Measurements from ENCODE around the gene TSPAN14. TPM values are rescaled to one million over a fixed set of nuclear protein-coding genes. Genes with fewer than 3 reads are reported as not detected.
A peak's percentile ranks its signal among the peaks of the same experiment; 100 is the strongest.

The TSPAN14 gene
- polyA plus RNA-seq, 1 donor (not counting 4 experiments of a cell fraction or from before 2014, with no cell fraction given), result 71.1 TPM

- Histone ChIP-seq H3K9me3 (ENCODE audit: control insufficient read depth, low read depth, low read length) (no peaks in the 10 kb centered on the region), H3K27me3 (ENCODE audit: control insufficient read depth, extremely low read depth, insufficient read depth, low read length) (no peaks in the 10 kb centered on the region), H4K20me1 (ENCODE audit: control insufficient read depth, extremely low read depth, insufficient read depth, low read length) (no peaks in the 10 kb centered on the region), H3K36me3 (ENCODE audit: control insufficient read depth in 2 of 2, extremely low read depth in 1 of 2, insufficient read depth in 2 of 2, low read length in 2 of 2) (peaks cover 37 to 66% of the 10 kb centered on the region in 2 experiments), H3K9ac (ENCODE audit: control insufficient read depth, extremely low read depth, insufficient read depth, low read length) (peak overlapping the region; percentile 12), H3K79me2 (ENCODE audit: control insufficient read depth, insufficient read depth, low read length) (peaks cover 47% of the 10 kb centered on the region), H3K9me1 (ENCODE audit: control insufficient read depth, extremely low read depth, insufficient read depth, low read length) (no peaks in the 10 kb centered on the region), H3K4me3 (ENCODE audit: control insufficient read depth in 2 of 3, extremely low read depth in 1 of 3, insufficient read depth in 2 of 3, low read depth in 1 of 3, low read length in 3 of 3) (no peak overlapping the region), H3K4me2 (ENCODE audit: control insufficient read depth, extremely low read depth, insufficient read depth, low read depth, low read length) (peak overlapping the region; percentile 42), H2AFZ (ENCODE audit: control insufficient read depth, low read length) (no peak overlapping the region), H3K4me1 (ENCODE audit: control insufficient read depth, extremely low read depth, insufficient read depth, low read length) (peaks cover 60% of the 10 kb centered on the region), H3K27ac (ENCODE audit: control insufficient read depth, insufficient read depth, low read length) (peak overlapping the region; percentile 63)
- dilution Hi-C loops (cut with MboI; ENCODE audit: extremely low pct_ligation_motif_present, low sequenced_read_pairs), result no loop called here
- peak; percentile 92 for FAIRE-seq
- no peak for DNase-seq (ENCODE audit: low read depth, low spot score)
- TF ChIP-seq EZH2 (IDR thresholded peaks at IDR 0.05; ENCODE audit: low read length) (no peak), CTCF (optimal IDR thresholded peaks at IDR 0.05 in 1 of 3, IDR thresholded peaks at IDR 0.05 in 1 of 3, conservative IDR thresholded peaks at IDR 0.05 in 1 of 3; ENCODE audit: extremely low read depth in 1 of 3, insufficient read depth in 2 of 3, low read length in 3 of 3) (peak in 1 of 3 experiments; percentile 4)
These were observed 55.5 kb downstream of the TSPAN14 start for GRCh38 chr10:80509403-80510161.

GRCh38 chr10:80512031-80512526 is 58.0 kb downstream of the TSPAN14 start:
- no peak for TF ChIP-seq EZH2 (IDR thresholded peaks at IDR 0.05; ENCODE audit: low read length)
- TF ChIP-seq CTCF (optimal IDR thresholded peaks at IDR 0.05 in 1 of 3, IDR thresholded peaks at IDR 0.05 in 1 of 3, conservative IDR thresholded peaks at IDR 0.05 in 1 of 3; ENCODE audit: extremely low read depth in 1 of 3, insufficient read depth in 2 of 3, low read length in 3 of 3), result no peak
- Histone ChIP-seq H3K4me2 (ENCODE audit: control insufficient read depth, extremely low read depth, insufficient read depth, low read depth, low read length) (no peak overlapping the region), H2AFZ (ENCODE audit: control insufficient read depth, low read length) (no peak overlapping the region), H3K9me1 (ENCODE audit: control insufficient read depth, extremely low read depth, insufficient read depth, low read length) (no peaks in the 10 kb centered on the region), H3K79me2 (ENCODE audit: control insufficient read depth, insufficient read depth, low read length) (peaks cover 46% of the 10 kb centered on the region), H3K9me3 (ENCODE audit: control insufficient read depth, low read depth, low read length) (no peaks in the 10 kb centered on the region), H3K9ac (ENCODE audit: control insufficient read depth, extremely low read depth, insufficient read depth, low read length) (no peak overlapping the region), H3K4me3 (ENCODE audit: control insufficient read depth in 2 of 3, extremely low read depth in 1 of 3, insufficient read depth in 2 of 3, low read depth in 1 of 3, low read length in 3 of 3) (no peak overlapping the region), H3K4me1 (ENCODE audit: control insufficient read depth, extremely low read depth, insufficient read depth, low read length) (peaks cover 36% of the 10 kb centered on the region), H3K27ac (ENCODE audit: control insufficient read depth, insufficient read depth, low read length) (no peak overlapping the region), H3K36me3 (ENCODE audit: control insufficient read depth in 2 of 2, extremely low read depth in 1 of 2, insufficient read depth in 2 of 2, low read length in 2 of 2) (peaks cover 57 to 64% of the 10 kb centered on the region in 2 experiments), H3K27me3 (ENCODE audit: control insufficient read depth, extremely low read depth, insufficient read depth, low read length) (no peaks in the 10 kb centered on the region), H4K20me1 (ENCODE audit: control insufficient read depth, extremely low read depth, insufficient read depth, low read length) (no peaks in the 10 kb centered on the region)
- no peak for DNase-seq (ENCODE audit: low read depth, low spot score)
- dilution Hi-C loops (cut with MboI; ENCODE audit: extremely low pct_ligation_motif_present, low sequenced_read_pairs), result no loop called here
- no peak for FAIRE-seq
